Osteocyte (in vitro differentiated cells): ENCODE results near the gene BRIP1. TPM values are rescaled to one million over a fixed set of nuclear protein-coding genes. Genes with fewer than 3 reads are reported as not detected.

Experiments
- DNase-seq: peaks from one replicate; pipeline ENCODE4 v3.0.0; 2021; ENCODE audit warnings: mixed read lengths; ENCODE audit not compliant: unreplicated experiment; ENCODE audit errors: extremely low spot score
- H3K27ac Mint-ChIP-seq: one replicate; pipeline ENCODE4 v1.8.0; 2021; ENCODE audit warnings: mild to moderate bottlenecking, mixed read lengths; ENCODE audit not compliant: unreplicated experiment
- H3K27me3 Mint-ChIP-seq: one replicate; pipeline ENCODE4 v1.8.0; 2021; ENCODE audit warnings: mixed read lengths; ENCODE audit not compliant: unreplicated experiment
- H3K36me3 Mint-ChIP-seq: one replicate; pipeline ENCODE4 v1.8.0; 2021; ENCODE audit warnings: mixed read lengths; ENCODE audit not compliant: unreplicated experiment
- H3K4me1 Mint-ChIP-seq: one replicate; pipeline ENCODE4 v1.8.0; 2021; ENCODE audit warnings: mixed read lengths; ENCODE audit not compliant: unreplicated experiment
- H3K4me3 Mint-ChIP-seq: one replicate; pipeline ENCODE4 v1.8.0; 2021; ENCODE audit warnings: mild to moderate bottlenecking, moderate library complexity, mixed read lengths; ENCODE audit not compliant: unreplicated experiment
- H3K9me3 Mint-ChIP-seq: one replicate; pipeline ENCODE4 v1.8.0; 2021; ENCODE audit warnings: mixed read lengths; ENCODE audit not compliant: unreplicated experiment
- total RNA-seq: library from RNA; stranded (reverse); gene quantifications from 2 replicates; pipeline ENCODE4 v1.2.1, GENCODE V29; 2021
- TF ChIP-seq, protein P1 (sequence below): fragments of 200-600 bp; sonication (generic); IDR thresholded peaks from 2 replicates; pipeline ENCODE4 v1.5.0; 2021; ENCODE audit warnings: antibody characterized with exemption, mild to moderate bottlenecking, moderate library complexity

Gene BRIP1
- total RNA-seq, 1 donor from 2014 or later, result 4.6 TPM

DNA sequence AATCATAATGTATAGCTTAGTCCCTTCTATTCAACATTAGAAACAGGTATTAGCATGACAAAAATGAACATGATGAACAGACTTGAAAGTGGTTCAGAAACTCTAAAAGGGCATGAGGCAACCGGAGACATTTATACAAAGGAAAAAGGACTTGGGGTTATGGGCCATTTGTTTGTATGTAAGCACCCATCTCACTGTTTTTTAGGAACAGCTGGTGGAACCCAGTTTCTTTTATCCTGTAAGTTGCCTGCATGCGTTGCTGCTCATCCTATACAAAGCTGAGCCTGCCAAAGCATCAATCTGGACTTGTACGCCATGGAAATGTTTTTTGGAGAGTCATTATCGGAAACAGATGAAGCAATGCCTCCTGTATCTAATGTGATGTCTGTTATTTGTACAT is 200.0 kb downstream of the BRIP1 start:
- Mint-ChIP-seq H3K9me3 (peaks cover 5% of the 10 kb centered on the region), H3K27me3 (no peaks in the 10 kb centered on the region), H3K4me3 (no peak overlapping the region), H3K4me1 (peaks cover 9% of the 10 kb centered on the region), H3K36me3 (peaks cover 2% of the 10 kb centered on the region), H3K27ac (no peak overlapping the region)
- DNase-seq, result no peak
- TF ChIP-seq, protein P1, sequence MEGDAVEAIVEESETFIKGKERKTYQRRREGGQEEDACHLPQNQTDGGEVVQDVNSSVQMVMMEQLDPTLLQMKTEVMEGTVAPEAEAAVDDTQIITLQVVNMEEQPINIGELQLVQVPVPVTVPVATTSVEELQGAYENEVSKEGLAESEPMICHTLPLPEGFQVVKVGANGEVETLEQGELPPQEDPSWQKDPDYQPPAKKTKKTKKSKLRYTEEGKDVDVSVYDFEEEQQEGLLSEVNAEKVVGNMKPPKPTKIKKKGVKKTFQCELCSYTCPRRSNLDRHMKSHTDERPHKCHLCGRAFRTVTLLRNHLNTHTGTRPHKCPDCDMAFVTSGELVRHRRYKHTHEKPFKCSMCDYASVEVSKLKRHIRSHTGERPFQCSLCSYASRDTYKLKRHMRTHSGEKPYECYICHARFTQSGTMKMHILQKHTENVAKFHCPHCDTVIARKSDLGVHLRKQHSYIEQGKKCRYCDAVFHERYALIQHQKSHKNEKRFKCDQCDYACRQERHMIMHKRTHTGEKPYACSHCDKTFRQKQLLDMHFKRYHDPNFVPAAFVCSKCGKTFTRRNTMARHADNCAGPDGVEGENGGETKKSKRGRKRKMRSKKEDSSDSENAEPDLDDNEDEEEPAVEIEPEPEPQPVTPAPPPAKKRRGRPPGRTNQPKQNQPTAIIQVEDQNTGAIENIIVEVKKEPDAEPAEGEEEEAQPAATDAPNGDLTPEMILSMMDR, result no peak

DNA sequence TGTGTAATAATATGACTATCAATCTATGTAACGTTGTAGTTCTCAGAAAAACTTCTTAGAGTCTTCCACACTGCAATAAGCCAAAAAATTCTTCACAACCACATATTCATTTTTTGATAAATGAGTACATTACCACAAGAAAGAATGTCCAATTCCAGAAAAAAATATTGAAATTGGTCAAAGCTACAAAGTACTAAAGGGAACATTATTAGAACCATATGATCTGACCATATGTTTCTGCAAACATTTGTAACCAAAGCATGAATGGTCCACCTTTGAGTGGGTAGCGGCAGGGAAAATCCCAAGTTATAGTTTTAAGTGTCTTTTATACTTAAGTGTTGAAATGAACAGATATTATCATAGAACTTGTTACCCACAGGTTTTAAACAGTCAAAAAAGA is 200.6 kb downstream of the BRIP1 start:
- Mint-ChIP-seq H3K4me1 (peaks cover 9% of the 10 kb centered on the region), H3K27me3 (no peaks in the 10 kb centered on the region), H3K9me3 (peaks cover 5% of the 10 kb centered on the region), H3K36me3 (peaks cover 2% of the 10 kb centered on the region), H3K27ac (no peak overlapping the region), H3K4me3 (no peak overlapping the region)
- no peak for DNase-seq
- TF ChIP-seq, protein P1, result no peak

DNA sequence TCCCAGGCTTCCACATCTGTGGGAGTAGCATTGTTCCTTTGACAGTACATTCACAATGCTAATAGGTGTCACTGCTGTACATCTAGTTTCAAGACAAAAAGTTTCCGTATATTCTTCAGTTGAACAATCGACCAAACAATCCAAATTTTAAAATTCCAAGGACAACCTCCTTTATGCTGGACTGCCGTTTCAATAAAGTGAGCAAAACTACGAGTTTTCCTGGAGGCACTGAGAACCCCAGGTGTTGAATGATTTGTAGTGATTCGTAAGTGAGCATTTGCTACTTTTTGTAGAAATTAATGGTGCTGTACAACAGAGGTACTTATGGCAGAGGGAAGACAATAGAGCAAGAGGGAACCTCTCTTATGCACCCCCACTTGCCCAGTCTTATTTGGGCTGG is 201.1 kb downstream of the BRIP1 start:
- DNase-seq, result no peak
- peaks cover 2% of the 10 kb centered on the region for H3K36me3 Mint-ChIP-seq
- H3K4me1 Mint-ChIP-seq, result peaks cover 9% of the 10 kb centered on the region
- H3K9me3 Mint-ChIP-seq, result peaks cover 5% of the 10 kb centered on the region
- no peak overlapping the region for H3K4me3 Mint-ChIP-seq
- TF ChIP-seq, protein P1, result no peak
- no peaks in the 10 kb centered on the region for H3K27me3 Mint-ChIP-seq
- no peak overlapping the region for H3K27ac Mint-ChIP-seq

DNA sequence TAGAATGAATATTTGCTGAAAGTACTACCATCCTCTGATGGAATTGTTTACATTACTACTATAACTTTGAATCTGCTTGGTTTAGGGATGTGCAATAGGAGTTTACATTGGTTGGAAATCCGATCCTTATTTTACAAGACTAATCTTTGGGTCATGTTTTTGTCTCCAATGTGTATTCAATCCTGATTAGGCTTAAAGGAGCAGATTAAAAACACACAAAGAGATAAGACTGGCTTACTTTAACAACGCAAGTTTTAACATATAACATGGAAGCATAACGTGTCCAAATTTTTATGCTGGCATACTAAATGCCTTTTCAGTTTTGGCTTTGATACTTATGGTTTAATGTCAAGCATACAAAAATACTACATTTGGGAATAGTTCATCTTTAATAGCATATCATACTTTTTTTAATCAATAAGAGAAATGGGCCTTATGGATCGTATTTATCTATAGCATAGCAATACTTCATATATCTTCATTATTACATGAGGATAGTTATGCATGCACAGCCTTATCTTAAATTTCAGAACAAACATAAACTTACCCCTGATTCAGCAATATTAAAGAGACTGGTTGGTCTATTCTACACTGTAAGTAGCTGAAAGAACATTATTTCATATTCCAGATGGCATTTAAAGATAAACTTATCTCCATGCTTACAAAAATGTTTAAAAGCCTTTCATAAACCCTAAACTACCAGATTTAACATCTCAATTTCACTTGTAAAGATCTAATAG is 202.4 kb downstream of the BRIP1 start:
- no peak overlapping the region for H3K27ac Mint-ChIP-seq

DNA sequence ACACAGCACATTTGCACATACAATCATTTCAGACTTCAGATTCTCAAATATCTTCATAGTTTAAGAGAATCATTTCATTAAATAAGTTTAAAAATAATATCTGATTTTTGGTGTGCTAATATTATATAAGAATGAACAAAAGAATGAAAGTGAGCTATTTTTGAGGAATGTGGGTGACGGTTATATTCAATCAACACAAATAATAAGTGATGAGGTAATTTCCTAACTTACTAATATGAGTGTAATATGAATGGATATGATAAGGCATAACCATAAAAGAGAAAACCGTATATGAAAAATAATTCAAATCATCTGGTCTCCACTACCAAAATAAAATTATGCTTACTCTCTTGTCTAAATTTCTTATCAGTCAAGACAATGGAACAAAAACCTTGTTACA is 203.9 kb downstream of the BRIP1 start:
- no peaks in the 10 kb centered on the region for H3K27me3 Mint-ChIP-seq
- DNase-seq, result no peak
- peaks cover 2% of the 10 kb centered on the region for H3K36me3 Mint-ChIP-seq
- H3K27ac Mint-ChIP-seq, result no peak overlapping the region
- H3K4me1 Mint-ChIP-seq, result peaks cover 9% of the 10 kb centered on the region
- H3K4me3 Mint-ChIP-seq, result no peak overlapping the region
- TF ChIP-seq, protein P1, result no peak
- peaks cover 5% of the 10 kb centered on the region for H3K9me3 Mint-ChIP-seq

More for the DNA sequence above, 202.4 kb downstream of the BRIP1 start:
- TF ChIP-seq, protein P1, result no peak
- Mint-ChIP-seq H3K27me3 (no peaks in the 10 kb centered on the region), H3K36me3 (peaks cover 2% of the 10 kb centered on the region), H3K4me3 (no peak overlapping the region), H3K4me1 (peaks cover 9% of the 10 kb centered on the region), H3K9me3 (peaks cover 5% of the 10 kb centered on the region)
- DNase-seq, result no peak
